H9 (cell line): ENCODE results near the gene PXK. TPM values are rescaled to one million over a fixed set of nuclear protein-coding genes. Genes with fewer than 3 reads are reported as not detected.

ENCODE experiments used
- DNase-seq: peaks from one replicate; pipeline ENCODE4 v3.0.0-alpha.2; 2017
- H2AFZ ChIP-seq: one replicate; pipeline ENCODE4 v1.6.1; 2013; ENCODE audit warnings: mild to moderate bottlenecking, low read length, control low read depth, moderate library complexity
- H2AK5ac ChIP-seq: 2 replicates; pipeline ENCODE4 v1.6.1; 2013; ENCODE audit warnings: low read length, control low read depth, mixed read lengths; ENCODE audit not compliant: insufficient read length
- H2BK120ac ChIP-seq: one replicate; pipeline ENCODE4 v1.6.1; 2013; ENCODE audit warnings: low read depth, mild to moderate bottlenecking, low read length, control low read depth, inconsistent platforms; ENCODE audit not compliant: poor library complexity, severe bottlenecking
- H2BK12ac ChIP-seq: 2 replicates; pipeline ENCODE4 v1.6.1; 2013; ENCODE audit warnings: low read length, control low read depth, mixed read lengths, low read depth; ENCODE audit not compliant: insufficient read length
- H2BK15ac ChIP-seq: 2 replicates; pipeline ENCODE4 v1.6.1; 2013; ENCODE audit warnings: low read depth, low read length, control low read depth
- H2BK20ac ChIP-seq: one replicate; pipeline ENCODE4 v1.6.1; 2013; ENCODE audit warnings: low read depth, mild to moderate bottlenecking, low read length, control low read depth, inconsistent platforms; ENCODE audit not compliant: poor library complexity, severe bottlenecking
- H2BK5ac ChIP-seq: 2 replicates; pipeline ENCODE4 v1.6.1; 2013; ENCODE audit warnings: low read length, control low read depth, mixed read lengths; ENCODE audit not compliant: insufficient read length
- H3K14ac ChIP-seq: 2 replicates; pipeline ENCODE4 v1.6.1; 2013; ENCODE audit warnings: low read length, control low read depth; ENCODE audit not compliant: insufficient read depth
- H3K18ac ChIP-seq: 2 replicates; pipeline ENCODE4 v1.6.1; 2013; ENCODE audit warnings: low read depth, mild to moderate bottlenecking, mixed read lengths, low read length, control low read depth; ENCODE audit not compliant: insufficient read length
- H3K23ac ChIP-seq: 2 replicates; pipeline ENCODE4 v1.6.1; 2013; ENCODE audit warnings: low read length, control low read depth, mixed read lengths, low read depth; ENCODE audit not compliant: insufficient read length
- H3K23me2 ChIP-seq: 2 replicates; pipeline ENCODE4 v1.6.1; 2013; ENCODE audit warnings: low read depth, mild to moderate bottlenecking, mixed read lengths, low read length, control low read depth; ENCODE audit not compliant: insufficient read length, poor library complexity, severe bottlenecking
- H3K27ac ChIP-seq: 2 replicates; pipeline ENCODE4 v1.5.1; 2013; ENCODE audit warnings: low read length, control low read depth, mixed read lengths, low read depth; ENCODE audit not compliant: insufficient read length
- H3K27me3 ChIP-seq: 2 replicates; pipeline ENCODE4 v1.6.1; 2013; ENCODE audit warnings: low read length, control low read depth, inconsistent platforms; ENCODE audit not compliant: insufficient read depth
- H3K4ac ChIP-seq: 2 replicates; pipeline ENCODE4 v1.6.1; 2013; ENCODE audit warnings: low read depth, mild to moderate bottlenecking, control low read depth, inconsistent platforms, low read length, moderate library complexity
- H3K4me1 ChIP-seq: 2 replicates; pipeline ENCODE4 v1.6.1; 2013; ENCODE audit warnings: low read length, control low read depth, inconsistent platforms; ENCODE audit not compliant: insufficient read depth
- H3K4me2 ChIP-seq: 2 replicates; pipeline ENCODE4 v1.6.1; 2013; ENCODE audit warnings: low read length, control low read depth, mixed read lengths; ENCODE audit not compliant: insufficient read length, insufficient read depth
- H3K56ac ChIP-seq: 2 replicates; pipeline ENCODE4 v1.6.1; 2013; ENCODE audit warnings: low read depth, mild to moderate bottlenecking, mixed read lengths, low read length, control low read depth; ENCODE audit not compliant: insufficient read length
- H3K79me1 ChIP-seq: 2 replicates; pipeline ENCODE4 v1.6.1; 2013; ENCODE audit warnings: low read depth, mild to moderate bottlenecking, moderate library complexity, low read length, control low read depth, inconsistent platforms; ENCODE audit not compliant: insufficient read depth, poor library complexity, severe bottlenecking
- H3K79me2 ChIP-seq: 2 replicates; pipeline ENCODE4 v1.6.1; 2013; ENCODE audit warnings: low read length, control low read depth, inconsistent platforms; ENCODE audit not compliant: insufficient read depth
- H3K9ac ChIP-seq: 2 replicates; pipeline ENCODE4 v1.6.1; 2013; ENCODE audit warnings: low read length, control low read depth, mixed read lengths; ENCODE audit not compliant: insufficient read length; ENCODE audit errors: extremely low read depth
- H3K9me3 ChIP-seq: one replicate; pipeline ENCODE4 v1.6.1; 2013; ENCODE audit warnings: low read depth, low read length, inconsistent platforms; ENCODE audit not compliant: control insufficient read depth
- H3T11ph ChIP-seq: one replicate; pipeline ENCODE4 v1.6.1; 2013; ENCODE audit warnings: mild to moderate bottlenecking, low read length, control low read depth, inconsistent platforms
- H4K20me1 ChIP-seq: one replicate; pipeline ENCODE4 v1.6.1; 2013; ENCODE audit not compliant: control insufficient read depth, insufficient read length, insufficient read depth
- H4K5ac ChIP-seq: 2 replicates; pipeline ENCODE4 v1.6.1; 2013; ENCODE audit warnings: low read depth, mild to moderate bottlenecking, mixed read lengths, low read length, control low read depth; ENCODE audit not compliant: insufficient read length
- H4K8ac ChIP-seq: replicated peaks from 2 replicates; pipeline ENCODE4 v1.6.1; 2013; ENCODE audit warnings: low read length, control low read depth, mixed read lengths, low read depth; ENCODE audit not compliant: insufficient read length
- H4K91ac ChIP-seq: 2 replicates; pipeline ENCODE4 v1.6.1; 2013; ENCODE audit warnings: low read depth, mild to moderate bottlenecking, moderate library complexity, mixed read lengths, low read length, control low read depth; ENCODE audit not compliant: insufficient read length
- H3K27ac Mint-ChIP-seq, 3 experiments: 2 replicates in 2 of 3; 3 replicates in 1 of 3; pipeline ENCODE4 v1.8.0; 2020 to 2021; ENCODE audit warnings: mixed read lengths in 3 of 3, mild to moderate bottlenecking in 1 of 3, moderate library complexity in 1 of 3
- H3K27me3 Mint-ChIP-seq: 2 replicates; pipeline ENCODE4 v1.8.0; 2021; ENCODE audit warnings: low read depth, mild to moderate bottlenecking, moderate library complexity, mixed read lengths
- H3K36me3 Mint-ChIP-seq, 3 experiments: 2 replicates in 2 of 3; 3 replicates in 1 of 3; pipeline ENCODE4 v1.8.0; 2020 to 2021; ENCODE audit warnings: low read depth in 3 of 3, mixed read lengths in 3 of 3; ENCODE audit not compliant: insufficient read depth in 1 of 3
- H3K4me1 Mint-ChIP-seq, 2 experiments: 2 replicates each; pipeline ENCODE4 v1.8.0; 2020; ENCODE audit warnings: mixed read lengths in 2 of 2
- H3K4me3 Mint-ChIP-seq, 2 experiments: 2 replicates in 1 of 2; 3 replicates in 1 of 2; pipeline ENCODE4 v1.8.0; 2020 to 2021; ENCODE audit warnings: mild to moderate bottlenecking in 2 of 2, mixed read lengths in 2 of 2, moderate library complexity in 1 of 2
- H3K9me3 Mint-ChIP-seq, 2 experiments: 2 replicates in 1 of 2; 3 replicates in 1 of 2; pipeline ENCODE4 v1.8.0; 2020; ENCODE audit warnings: mild to moderate bottlenecking in 2 of 2, mixed read lengths in 2 of 2, moderate library complexity in 1 of 2
- WGBS: extraction: QIAGEN DNeasy Blood & Tissue Kit; methylation state at CpG from one replicate; pipeline ENCODE4 v1.1.7; 2013; ENCODE audit warnings: missing lambda C conversion rate, low lambda C conversion rate, mixed read lengths; ENCODE audit not compliant: insufficient read length; ENCODE audit errors: extremely low coverage; 5-methylcytosine and 5-hydroxymethylcytosine counted together
- total RNA-seq: library from RNA; stranded (reverse); gene quantifications from 2 replicates; pipeline ENCODE4 v1.2.1, GENCODE V29; 2021
- TF ChIP-seq, protein P1 (sequence below): fragments of 200-600 bp; sonication (generic); conservative IDR thresholded peaks from 3 replicates; pipeline ENCODE4 v1.8.0; 2021; ENCODE audit warnings: antibody characterized with exemption, mild to moderate bottlenecking

PXK gene
- total RNA-seq, 1 experiment from 2014 or later: 3.3 TPM

DNA sequence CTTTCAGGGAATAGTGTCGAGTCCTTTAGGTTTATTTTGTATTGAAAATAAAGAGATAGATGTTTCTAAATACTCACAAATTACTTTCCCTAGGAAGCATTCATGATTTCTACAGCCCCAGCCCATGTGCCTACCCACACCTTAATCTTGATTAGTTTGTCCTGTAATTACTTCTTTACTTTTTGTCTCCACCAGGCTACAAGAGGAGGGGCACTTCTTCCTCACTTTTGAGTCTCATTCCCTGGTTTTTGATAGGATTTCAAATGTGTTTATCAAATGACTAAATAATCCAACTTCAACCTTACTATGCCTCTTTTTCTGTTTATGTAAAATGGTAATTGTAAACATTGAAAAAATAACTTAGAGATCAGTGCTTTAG, 1.8 kb downstream of the PXK start:
- Histone ChIP-seq H3K9me3 (no peaks in the 10 kb centered on the region), H3K9ac (no peak overlapping the region), H2AK5ac (no peak overlapping the region), H2AFZ (no peak overlapping the region), H4K5ac (no peak overlapping the region), H2BK5ac (no peak overlapping the region), H4K20me1 (no peaks in the 10 kb centered on the region), H3K18ac (no peak overlapping the region), H3K4me1 (no peaks in the 10 kb centered on the region; the same call in 1 of the 2 replicates), H2BK20ac (no peak overlapping the region), H3K79me1 (no peaks in the 10 kb centered on the region), H3K27ac (no peak overlapping the region), H3K79me2 (no peaks in the 10 kb centered on the region), H3K14ac (no peak overlapping the region), H3K23me2 (peaks cover 4% of the 10 kb centered on the region), H2BK15ac (no peak overlapping the region), H2BK120ac (no peak overlapping the region), H3T11ph (no peak overlapping the region), H3K4ac (no peak overlapping the region), H3K4me2 (no peak overlapping the region), H3K27me3 (no peaks in the 10 kb centered on the region; the same call in 1 of the 2 replicates), H2BK12ac (no peak overlapping the region), H4K91ac (no peak overlapping the region), H3K23ac (no peak overlapping the region), H4K8ac (no peak overlapping the region), H3K56ac (no peak overlapping the region)
- H3K4me1 Mint-ChIP-seq: peaks cover 10 to 23% of the 10 kb centered on the region in 2 experiments
- H3K4me3 Mint-ChIP-seq: peak overlapping the region in 1 of 2 experiments; percentile 11; a peak in 1 of 5 replicates
- H3K9me3 Mint-ChIP-seq: no peaks in the 10 kb centered on the region
- no peak for DNase-seq
- peaks cover 39% of the 10 kb centered on the region for H3K27me3 Mint-ChIP-seq
- no peaks in the 10 kb centered on the region for H3K36me3 Mint-ChIP-seq
- no CpG with 5 or more reads among the region's 1 CpG for WGBS
- no peak overlapping the region for H3K27ac Mint-ChIP-seq
- TF ChIP-seq, protein P1, sequence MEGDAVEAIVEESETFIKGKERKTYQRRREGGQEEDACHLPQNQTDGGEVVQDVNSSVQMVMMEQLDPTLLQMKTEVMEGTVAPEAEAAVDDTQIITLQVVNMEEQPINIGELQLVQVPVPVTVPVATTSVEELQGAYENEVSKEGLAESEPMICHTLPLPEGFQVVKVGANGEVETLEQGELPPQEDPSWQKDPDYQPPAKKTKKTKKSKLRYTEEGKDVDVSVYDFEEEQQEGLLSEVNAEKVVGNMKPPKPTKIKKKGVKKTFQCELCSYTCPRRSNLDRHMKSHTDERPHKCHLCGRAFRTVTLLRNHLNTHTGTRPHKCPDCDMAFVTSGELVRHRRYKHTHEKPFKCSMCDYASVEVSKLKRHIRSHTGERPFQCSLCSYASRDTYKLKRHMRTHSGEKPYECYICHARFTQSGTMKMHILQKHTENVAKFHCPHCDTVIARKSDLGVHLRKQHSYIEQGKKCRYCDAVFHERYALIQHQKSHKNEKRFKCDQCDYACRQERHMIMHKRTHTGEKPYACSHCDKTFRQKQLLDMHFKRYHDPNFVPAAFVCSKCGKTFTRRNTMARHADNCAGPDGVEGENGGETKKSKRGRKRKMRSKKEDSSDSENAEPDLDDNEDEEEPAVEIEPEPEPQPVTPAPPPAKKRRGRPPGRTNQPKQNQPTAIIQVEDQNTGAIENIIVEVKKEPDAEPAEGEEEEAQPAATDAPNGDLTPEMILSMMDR: no peak
